Trophoblast cell (in vitro differentiated cells and primary cell): ENCODE data around the gene SMIM23.

Experiments used
- DNase-seq, 2 donors: peaks; one replicate each; pipeline ENCODE4 v3.0.0-alpha.2; 2016
- H2AFZ ChIP-seq: 2 replicates; pipeline ENCODE4 v1.6.1; 2013; ENCODE audit warnings: low read length, moderate library complexity, mild to moderate bottlenecking; ENCODE audit not compliant: insufficient read depth, poor library complexity
- H2AK5ac ChIP-seq: 2 replicates; pipeline ENCODE4 v1.6.1; 2013; ENCODE audit warnings: mild to moderate bottlenecking, low read length
- H2BK120ac ChIP-seq: 2 replicates; pipeline ENCODE4 v1.6.1; 2013; ENCODE audit warnings: low read length, mild to moderate bottlenecking, moderate library complexity; ENCODE audit not compliant: insufficient read depth, poor library complexity
- H2BK12ac ChIP-seq: 2 replicates; pipeline ENCODE4 v1.6.1; 2013; ENCODE audit warnings: mild to moderate bottlenecking, low read length, moderate library complexity
- H2BK5ac ChIP-seq: 2 replicates; pipeline ENCODE4 v1.6.1; 2013; ENCODE audit warnings: low read length, low read depth, moderate library complexity, mild to moderate bottlenecking; ENCODE audit not compliant: poor library complexity
- H3K14ac ChIP-seq: 2 replicates; pipeline ENCODE4 v1.6.1; 2013; ENCODE audit warnings: mild to moderate bottlenecking, low read length
- H3K18ac ChIP-seq: 2 replicates; pipeline ENCODE4 v1.6.1; 2013; ENCODE audit warnings: mild to moderate bottlenecking, low read length
- H3K23ac ChIP-seq: 2 replicates; pipeline ENCODE4 v1.6.1; 2013; ENCODE audit warnings: low read length
- H3K27ac ChIP-seq: 2 replicates; pipeline ENCODE4 v1.5.1; 2013; ENCODE audit warnings: low read depth, mild to moderate bottlenecking, inconsistent platforms, low read length, moderate library complexity
- H3K27me3 ChIP-seq: 2 replicates; pipeline ENCODE4 v1.6.1; 2013; ENCODE audit warnings: inconsistent platforms, mild to moderate bottlenecking, low read length, moderate library complexity; ENCODE audit not compliant: insufficient read depth
- H3K36me3 ChIP-seq, 2 experiments: 1 replicate in 1 of 2; 2 replicates in 1 of 2; pipeline ENCODE4 v1.6.1; 2013; ENCODE audit warnings: low read length in 2 of 2, mild to moderate bottlenecking in 2 of 2, moderate library complexity in 1 of 2; ENCODE audit not compliant: insufficient read depth in 2 of 2, control insufficient read depth in 1 of 2
- H3K4ac ChIP-seq: 2 replicates; pipeline ENCODE4 v1.6.1; 2013; ENCODE audit warnings: low read depth, mild to moderate bottlenecking, low read length, moderate library complexity
- H3K4me1 ChIP-seq, 2 experiments: 1 replicate in 1 of 2; 2 replicates in 1 of 2; pipeline ENCODE4 v1.6.1; 2013; ENCODE audit warnings: low read length in 2 of 2, mild to moderate bottlenecking in 2 of 2, moderate library complexity in 1 of 2; ENCODE audit not compliant: insufficient read depth in 2 of 2, control insufficient read depth in 1 of 2
- H3K4me2 ChIP-seq: 2 replicates; pipeline ENCODE4 v1.6.1; 2013; ENCODE audit warnings: inconsistent platforms, mild to moderate bottlenecking, low read length, moderate library complexity
- H3K4me3 ChIP-seq: 2 replicates; pipeline ENCODE4 v1.5.1; 2013; ENCODE audit warnings: mild to moderate bottlenecking, low read depth, low read length, inconsistent platforms
- H3K79me1 ChIP-seq: one replicate; pipeline ENCODE4 v1.6.1; 2013; ENCODE audit warnings: low read length
- H3K79me2 ChIP-seq: 2 replicates; pipeline ENCODE4 v1.6.1; 2013; ENCODE audit warnings: low read length, mild to moderate bottlenecking; ENCODE audit not compliant: control insufficient read depth, insufficient read depth, poor library complexity
- H3K9ac ChIP-seq: 2 replicates; pipeline ENCODE4 v1.6.1; 2013; ENCODE audit warnings: mild to moderate bottlenecking, low read length
- H3K9me3 ChIP-seq: 2 replicates; pipeline ENCODE4 v1.6.1; 2013; ENCODE audit warnings: low read depth, mild to moderate bottlenecking, control low read depth, inconsistent platforms, low read length; ENCODE audit not compliant: insufficient read depth
- H4K12ac ChIP-seq: 2 replicates; pipeline ENCODE4 v1.6.1; 2013; ENCODE audit warnings: low read depth, mild to moderate bottlenecking, low read length, moderate library complexity
- H4K8ac ChIP-seq: 2 replicates; pipeline ENCODE4 v1.6.1; 2013; ENCODE audit warnings: low read depth, mild to moderate bottlenecking, low read length, moderate library complexity
- H4K91ac ChIP-seq: one replicate; pipeline ENCODE4 v1.6.1; 2013; ENCODE audit warnings: low read depth, mild to moderate bottlenecking, low read length, moderate library complexity
- WGBS: extraction: QIAGEN DNeasy Blood & Tissue Kit; methylation state at CpG from one replicate; pipeline ENCODE4 v1.1.7; 2013; ENCODE audit warnings: missing lambda C conversion rate; ENCODE audit not compliant: insufficient read length, insufficient coverage; ENCODE audit errors: extremely low coverage; 5-methylcytosine and 5-hydroxymethylcytosine counted together

SMIM23 gene

DNA sequence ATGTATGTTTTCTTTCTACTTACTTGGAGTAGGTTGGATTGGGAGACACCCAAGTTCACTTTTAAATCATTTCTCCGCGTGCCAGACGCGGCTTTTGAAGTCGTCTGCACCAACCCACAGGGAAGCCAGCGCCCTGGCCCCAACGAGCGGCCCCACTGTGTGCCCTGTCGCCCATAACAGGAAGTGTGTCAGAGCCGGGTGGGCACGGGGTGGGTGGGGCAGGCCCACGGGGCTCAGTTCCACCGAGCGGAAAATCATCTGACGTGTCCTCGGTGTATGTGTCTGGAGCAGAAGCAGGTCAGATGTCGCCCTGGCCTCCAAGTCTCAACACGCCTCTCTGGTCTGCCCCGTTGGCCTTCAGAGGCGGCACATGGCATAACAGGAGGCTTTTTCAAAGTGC lies 22.7 kb upstream of the SMIM23 start:
- no peak overlapping the region for H3K9ac ChIP-seq
- H3K23ac ChIP-seq: no peak overlapping the region
- H4K12ac ChIP-seq: no peak overlapping the region
- H3K4me2 ChIP-seq: no peak overlapping the region
- no CpG with 5 or more reads among the region's 20 CpGs for WGBS
- no peak overlapping the region for H4K8ac ChIP-seq
- no peaks in the 10 kb centered on the region for H3K9me3 ChIP-seq
- no peaks in the 10 kb centered on the region for H3K27me3 ChIP-seq
- H3K14ac ChIP-seq: no peak overlapping the region
- no peak overlapping the region for H2AFZ ChIP-seq
- no peaks in the 10 kb centered on the region for H3K36me3 ChIP-seq
- H3K4me3 ChIP-seq: no peak overlapping the region
- H3K27ac ChIP-seq: no peak overlapping the region
- no peak overlapping the region for H3K18ac ChIP-seq
- H4K91ac ChIP-seq: no peak overlapping the region
- H3K79me2 ChIP-seq: no peaks in the 10 kb centered on the region
- no peak overlapping the region for H2BK5ac ChIP-seq
- no peak overlapping the region for H2BK12ac ChIP-seq
- no peaks in the 10 kb centered on the region for H3K79me1 ChIP-seq
- H3K4me1 ChIP-seq: no peaks in the 10 kb centered on the region
- no peak overlapping the region for H3K4ac ChIP-seq
- no peak overlapping the region for H2BK120ac ChIP-seq
- H2AK5ac ChIP-seq: no peak overlapping the region
- no peak for DNase-seq

DNA sequence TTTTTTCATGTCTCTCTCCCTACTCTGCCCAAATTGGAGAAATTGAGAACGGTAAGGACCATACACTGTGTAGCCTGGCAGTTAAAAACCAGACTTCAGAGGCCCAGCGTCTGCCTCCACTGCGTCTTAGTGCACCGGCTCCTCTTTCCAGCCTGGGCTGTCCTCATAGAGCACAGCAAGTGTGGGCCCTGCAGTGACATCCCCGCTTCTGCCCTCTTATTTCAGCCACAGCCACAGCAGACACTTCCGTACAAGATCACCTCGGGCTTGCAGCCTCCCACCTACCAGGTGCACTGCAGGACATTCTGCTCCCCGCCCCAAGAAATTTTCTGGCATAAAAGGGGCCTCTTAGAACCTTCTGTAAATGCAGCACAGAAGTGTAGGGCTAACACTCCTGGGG lies 21.4 kb upstream of the SMIM23 start:
- no peaks in the 10 kb centered on the region for H3K36me3 ChIP-seq
- H3K79me1 ChIP-seq: no peaks in the 10 kb centered on the region
- no peak overlapping the region for H4K12ac ChIP-seq
- H3K79me2 ChIP-seq: no peaks in the 10 kb centered on the region
- no peak overlapping the region for H3K4me3 ChIP-seq
- no peaks in the 10 kb centered on the region for H3K9me3 ChIP-seq
- H4K8ac ChIP-seq: no peak overlapping the region
- H3K27ac ChIP-seq: no peak overlapping the region
- no peak overlapping the region for H3K9ac ChIP-seq
- no peak overlapping the region for H2BK12ac ChIP-seq
- no peak overlapping the region for H2AK5ac ChIP-seq
- no peak overlapping the region for H3K4me2 ChIP-seq
- H3K23ac ChIP-seq: no peak overlapping the region
- H4K91ac ChIP-seq: no peak overlapping the region
- no CpG with 5 or more reads among the region's 8 CpGs for WGBS
- DNase-seq: no peak
- no peaks in the 10 kb centered on the region for H3K27me3 ChIP-seq
- H2AFZ ChIP-seq: no peak overlapping the region
- no peak overlapping the region for H2BK5ac ChIP-seq
- no peak overlapping the region for H2BK120ac ChIP-seq
- H3K18ac ChIP-seq: no peak overlapping the region
- H3K4ac ChIP-seq: no peak overlapping the region
- no peaks in the 10 kb centered on the region for H3K4me1 ChIP-seq
- H3K14ac ChIP-seq: no peak overlapping the region

DNA sequence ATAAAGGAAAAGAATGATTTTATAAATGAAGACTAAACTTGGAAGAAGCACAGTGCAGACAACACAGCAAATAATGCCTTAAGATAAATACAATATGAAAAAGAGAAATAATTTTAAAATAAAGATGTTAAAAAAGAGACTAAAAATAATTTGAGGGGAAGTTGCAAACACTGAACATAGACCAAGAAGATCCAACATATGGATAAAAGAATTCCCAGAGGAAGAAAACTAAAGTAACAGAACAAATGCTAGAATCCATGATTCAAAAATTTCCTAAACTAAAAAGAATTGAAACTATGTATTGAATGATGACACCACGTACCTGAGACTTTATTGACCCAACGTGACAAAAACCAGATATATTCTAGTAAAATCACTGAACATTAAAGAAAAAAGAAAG lies 18.7 kb upstream of the SMIM23 start:
- no peak overlapping the region for H3K4me3 ChIP-seq
- no peaks in the 10 kb centered on the region for H3K4me1 ChIP-seq
- no peaks in the 10 kb centered on the region for H3K36me3 ChIP-seq
- no peak overlapping the region for H3K27ac ChIP-seq
- H2AFZ ChIP-seq: no peak overlapping the region
- no peak overlapping the region for H4K12ac ChIP-seq
- no CpG with 5 or more reads among the region's 2 CpGs for WGBS
- H3K18ac ChIP-seq: no peak overlapping the region
- H4K8ac ChIP-seq: no peak overlapping the region
- no peak overlapping the region for H3K4me2 ChIP-seq
- H3K27me3 ChIP-seq: no peaks in the 10 kb centered on the region
- no peak overlapping the region for H2BK120ac ChIP-seq
- H3K9me3 ChIP-seq: no peaks in the 10 kb centered on the region
- H2AK5ac ChIP-seq: no peak overlapping the region
- no peak overlapping the region for H3K23ac ChIP-seq
- H4K91ac ChIP-seq: no peak overlapping the region
- H2BK5ac ChIP-seq: no peak overlapping the region
- no peak overlapping the region for H3K4ac ChIP-seq
- no peak overlapping the region for H3K14ac ChIP-seq
- H3K79me1 ChIP-seq: no peaks in the 10 kb centered on the region
- no peaks in the 10 kb centered on the region for H3K79me2 ChIP-seq
- DNase-seq: no peak
- no peak overlapping the region for H2BK12ac ChIP-seq
- H3K9ac ChIP-seq: no peak overlapping the region

DNA sequence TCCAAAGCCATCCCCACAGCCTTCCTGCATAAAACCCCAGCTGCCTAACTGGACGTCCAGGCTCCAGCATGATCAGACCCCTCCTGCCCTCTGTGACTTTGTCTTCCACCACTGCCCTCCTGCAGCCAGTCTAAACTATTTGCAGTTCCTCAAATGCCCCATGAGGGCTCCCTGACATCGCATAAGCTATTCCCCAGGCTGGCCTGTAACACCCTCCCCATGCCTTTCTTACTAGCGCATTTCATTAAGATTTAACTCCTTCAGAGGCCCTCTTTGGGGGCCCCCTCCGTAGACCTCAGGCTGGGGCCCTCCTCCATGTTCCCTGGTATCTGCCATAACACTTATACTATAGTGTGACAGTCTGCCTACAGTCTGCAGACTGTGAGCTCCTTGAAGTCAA lies 15.5 kb upstream of the SMIM23 start:
- no peak overlapping the region for H3K14ac ChIP-seq
- no peak overlapping the region for H3K9ac ChIP-seq
- no peaks in the 10 kb centered on the region for H3K36me3 ChIP-seq
- no peak overlapping the region for H2AK5ac ChIP-seq
- H3K9me3 ChIP-seq: no peaks in the 10 kb centered on the region
- H4K91ac ChIP-seq: no peak overlapping the region
- no peak overlapping the region for H4K8ac ChIP-seq
- H3K4me1 ChIP-seq: no peaks in the 10 kb centered on the region
- no peak overlapping the region for H3K4me2 ChIP-seq
- no peak overlapping the region for H3K4me3 ChIP-seq
- no peak for DNase-seq
- H3K27ac ChIP-seq: no peak overlapping the region
- no peak overlapping the region for H3K23ac ChIP-seq
- H3K79me1 ChIP-seq: no peaks in the 10 kb centered on the region
- no peak overlapping the region for H3K4ac ChIP-seq
- H2BK5ac ChIP-seq: no peak overlapping the region
- no peak overlapping the region for H2AFZ ChIP-seq
- no peaks in the 10 kb centered on the region for H3K79me2 ChIP-seq
- no peak overlapping the region for H2BK120ac ChIP-seq
- H4K12ac ChIP-seq: no peak overlapping the region
- WGBS: no CpG with 5 or more reads among the region's 4 CpGs
- H2BK12ac ChIP-seq: no peak overlapping the region
- H3K18ac ChIP-seq: no peak overlapping the region
- no peaks in the 10 kb centered on the region for H3K27me3 ChIP-seq
